Hair follicular keratinocyte (primary cell): Measurements from ENCODE around the gene KPNA6. TPM values are rescaled to one million over a fixed set of nuclear protein-coding genes. Genes with fewer than 3 reads are reported as not detected.

Source experiments
- total RNA-seq: library from RNA; depleted of rRNA; stranded (reverse); fragments of >200 nt; gene quantifications from 2 replicates; pipeline ENCODE4 v1.2.3, GENCODE V29; 2015

KPNA6 gene
- 37.1 and 43.7 TPM in 2 replicates for total RNA-seq

DNA sequence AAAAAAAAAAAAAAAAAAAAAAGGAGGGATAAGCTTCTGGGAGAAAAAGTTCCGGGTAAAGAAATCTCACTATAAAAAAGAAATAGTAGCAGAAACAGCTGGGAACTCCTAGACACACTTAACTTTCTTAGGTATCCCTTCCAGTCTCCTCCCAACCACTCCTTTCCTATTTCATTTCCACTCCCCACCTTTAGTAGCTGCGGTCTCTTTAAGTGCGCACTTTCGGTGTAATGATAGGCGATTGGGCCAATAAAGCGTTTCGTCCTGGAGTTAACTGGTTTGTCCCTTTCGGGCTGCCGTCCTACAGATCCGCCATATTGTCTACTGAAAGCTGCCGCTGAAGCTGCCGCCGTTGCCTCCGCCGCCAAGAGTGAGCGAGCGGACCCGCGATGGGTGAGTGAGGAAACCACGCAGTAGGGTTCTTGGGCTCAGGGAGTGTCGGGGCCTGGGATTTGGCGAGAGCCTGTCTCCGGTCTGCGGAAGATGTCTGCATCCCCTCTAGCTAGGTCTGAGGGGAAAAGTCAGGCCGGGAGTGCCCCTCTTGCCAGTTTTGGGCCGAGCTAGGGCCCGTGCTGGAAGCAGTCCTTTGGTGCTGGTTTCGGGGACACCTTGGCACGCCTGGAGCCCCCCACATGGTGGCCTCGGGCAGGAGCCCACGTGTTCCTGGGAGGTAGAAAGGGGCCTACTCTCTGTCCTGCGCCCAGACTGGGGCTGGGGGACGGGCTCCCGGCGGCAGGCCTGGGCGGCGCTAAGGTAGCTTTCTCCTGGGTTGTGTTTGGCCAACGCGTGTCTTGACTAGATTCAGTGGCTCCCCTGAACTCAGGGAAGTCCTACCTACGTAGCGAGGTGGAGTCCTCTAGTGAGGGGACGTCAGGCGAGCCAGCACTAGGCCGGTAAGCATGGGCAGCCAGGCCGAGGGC lies at the start of gene KPNA6:
KPNA6 (plus strand) TSS at position 315 of the 920 bp plus-strand sequence; CDS start at position 390, 75 bp downstream.

DNA sequence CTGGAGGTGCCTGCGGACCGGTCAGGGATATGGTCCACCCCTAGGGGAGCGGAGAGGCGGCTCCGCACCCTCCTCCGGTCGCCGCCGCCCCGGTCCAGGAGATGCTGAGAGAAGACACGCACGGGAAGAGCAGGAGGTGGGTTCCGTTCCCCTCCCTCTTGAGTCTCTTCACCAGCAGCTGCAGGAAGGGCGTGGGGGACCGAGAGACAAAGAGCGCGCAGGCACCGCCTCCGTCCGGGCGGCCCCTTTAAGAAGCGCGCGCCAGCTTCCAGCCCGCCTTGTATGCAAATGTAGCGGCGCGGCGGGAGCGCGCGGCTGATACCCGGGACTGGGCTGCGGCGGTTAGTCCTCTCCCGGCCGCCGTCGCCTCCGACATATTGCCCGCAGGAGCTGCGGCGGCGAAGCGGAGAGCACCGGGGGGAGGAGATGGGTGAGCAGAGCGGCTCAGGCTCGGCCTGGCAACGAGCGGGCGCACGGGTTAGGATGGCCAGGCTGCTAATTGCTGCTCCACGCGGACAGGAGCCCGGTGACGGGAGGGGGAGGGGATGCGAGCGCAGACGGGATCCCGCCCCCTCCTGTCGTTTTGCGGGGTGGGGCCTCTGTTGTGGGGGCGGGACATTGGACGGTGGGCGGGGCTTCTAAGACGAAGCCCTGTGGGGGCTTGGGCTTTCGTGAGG lies 35.1 kb upstream of the KPNA6 start, which contains the start of gene TMEM39B:
TMEM39B (plus strand) TSS at position 318 of the 677 bp plus-strand sequence; CDS start at position 427, 109 bp downstream.

DNA sequence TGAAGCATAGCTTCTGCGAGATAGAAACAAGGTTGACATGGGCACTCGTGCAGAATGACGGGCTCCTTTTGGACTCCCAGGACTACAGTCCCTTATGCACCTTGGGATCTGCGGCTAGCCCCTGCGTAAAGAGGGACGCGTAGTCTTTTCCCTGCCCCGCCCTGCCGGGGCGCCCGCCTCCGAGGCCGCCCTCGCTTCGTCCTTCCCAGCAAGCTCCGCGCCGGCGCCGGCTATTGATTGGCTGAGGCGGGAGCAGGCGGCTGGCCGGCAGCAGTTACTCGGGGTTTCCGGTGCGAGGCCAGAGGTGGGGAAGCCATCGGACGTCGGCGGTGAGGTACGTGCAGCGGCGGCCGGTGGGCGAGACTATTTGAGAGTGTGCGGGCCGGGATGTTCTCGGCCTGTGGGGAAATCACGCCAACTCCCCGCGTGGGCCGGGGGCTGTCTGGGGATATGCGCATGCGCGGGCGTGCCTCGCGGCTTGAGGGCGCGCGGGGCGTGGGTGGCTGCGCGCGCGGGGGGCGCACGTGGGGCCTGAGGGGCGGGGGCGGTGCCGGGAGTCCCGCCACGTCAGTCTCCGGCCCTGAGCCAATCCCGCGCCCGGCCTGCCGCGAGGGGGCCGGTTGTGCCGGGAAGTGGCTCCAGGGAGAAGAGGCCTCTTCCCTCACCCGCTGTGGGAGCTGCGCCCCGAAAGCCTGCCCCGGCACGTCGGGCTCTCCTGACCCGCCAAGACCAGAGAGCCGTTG lies 71.8 kb downstream of the KPNA6 start, which contains the start of gene TXLNA:
TXLNA (plus strand) TSS at position 233 of the 743 bp plus-strand sequence. CDS start 671 bp downstream, outside the sequence.

DNA sequence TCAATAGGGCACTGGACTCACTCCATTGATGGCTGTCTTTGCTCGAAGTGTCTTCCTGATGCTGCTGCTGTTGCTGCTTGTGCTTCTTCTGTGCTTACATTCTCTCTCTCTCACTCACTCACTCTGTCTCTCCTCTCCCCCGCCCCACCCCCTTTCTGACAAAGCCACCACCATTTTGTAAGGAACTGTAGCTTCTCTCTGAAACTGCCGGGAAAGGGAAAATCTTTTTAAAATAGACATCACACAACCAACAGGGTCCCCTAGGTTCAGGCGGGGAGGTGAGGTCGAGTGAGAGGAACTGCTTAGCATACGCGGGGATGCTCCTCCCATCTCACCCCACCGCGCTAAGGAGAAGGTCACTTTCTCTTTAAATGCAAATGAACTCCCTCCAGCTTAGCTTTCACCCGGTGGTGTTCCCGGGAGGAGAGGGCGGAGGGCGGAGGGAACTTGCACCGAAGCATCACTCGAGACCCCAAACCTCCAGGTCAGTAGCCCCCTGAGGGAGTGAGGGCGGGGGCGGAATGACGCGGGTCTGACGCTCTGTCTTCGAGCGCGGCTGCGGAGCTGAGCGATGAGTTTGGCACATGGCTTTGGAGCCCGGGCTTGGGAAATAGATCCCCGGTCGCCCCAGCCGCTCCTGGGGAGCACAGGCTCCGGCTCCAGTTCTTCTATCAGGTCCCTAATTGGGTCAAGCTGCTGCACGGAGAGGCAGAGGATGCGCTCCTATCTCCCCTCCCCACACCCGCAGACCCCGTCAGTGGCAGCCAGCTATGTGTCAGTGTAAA lies 92.6 kb downstream of the KPNA6 start, which contains the start of gene CCDC28B:
CCDC28B (plus strand) TSS at position 370 of the 785 bp plus-strand sequence. CDS start 1,341 bp downstream, outside the sequence.

DNA sequence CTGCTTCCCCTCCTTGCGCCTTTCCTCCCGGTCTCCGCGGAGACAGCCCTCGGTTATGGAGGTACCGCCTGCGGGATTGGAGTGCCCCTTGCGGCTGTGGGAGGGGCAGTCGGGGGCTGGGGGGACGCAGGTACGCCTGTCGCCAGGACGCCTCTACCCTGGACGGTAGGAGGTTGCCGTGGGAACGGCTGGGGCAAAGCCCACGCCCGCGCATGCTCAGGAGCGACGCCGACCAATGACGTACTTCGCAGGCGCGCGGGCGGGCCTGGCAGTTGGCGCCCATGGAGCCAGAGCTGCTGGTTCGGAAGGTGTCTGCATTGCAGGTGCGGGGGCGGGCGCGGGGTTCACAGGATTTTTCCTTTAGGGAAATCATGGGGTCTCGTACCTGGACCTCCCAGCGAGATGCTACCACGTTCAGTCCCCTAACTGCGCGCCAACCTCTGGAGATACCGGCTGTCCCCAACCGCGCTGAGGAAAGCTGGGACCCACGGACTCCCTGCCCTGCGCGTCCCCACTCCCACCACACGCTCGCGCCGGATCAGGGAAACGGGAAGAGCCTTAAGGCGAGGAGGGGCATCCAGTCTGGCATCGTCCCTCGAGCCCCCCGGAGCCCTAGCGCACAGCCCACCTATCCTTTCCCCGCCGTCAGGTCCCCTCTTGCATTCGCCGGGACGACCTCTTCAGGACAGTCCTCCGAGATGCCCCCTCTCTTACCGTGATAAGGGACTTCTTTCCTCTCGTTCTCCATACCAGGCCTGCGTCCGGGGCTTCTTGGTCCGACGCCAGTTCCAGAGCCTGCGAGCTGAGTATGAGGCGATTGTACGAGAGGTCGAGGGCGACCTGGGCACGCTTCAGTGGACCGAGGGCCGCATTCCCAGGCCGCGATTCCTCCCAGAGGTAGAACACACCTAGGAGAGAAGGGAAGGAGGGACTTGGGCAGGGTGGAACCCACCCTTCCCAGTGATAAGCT lies 97.8 kb downstream of the KPNA6 start, which contains the start of gene IQCC:
IQCC (plus strand) TSS at position 271 of the 970 bp plus-strand sequence; CDS start at position 282, 11 bp downstream.

DNA sequence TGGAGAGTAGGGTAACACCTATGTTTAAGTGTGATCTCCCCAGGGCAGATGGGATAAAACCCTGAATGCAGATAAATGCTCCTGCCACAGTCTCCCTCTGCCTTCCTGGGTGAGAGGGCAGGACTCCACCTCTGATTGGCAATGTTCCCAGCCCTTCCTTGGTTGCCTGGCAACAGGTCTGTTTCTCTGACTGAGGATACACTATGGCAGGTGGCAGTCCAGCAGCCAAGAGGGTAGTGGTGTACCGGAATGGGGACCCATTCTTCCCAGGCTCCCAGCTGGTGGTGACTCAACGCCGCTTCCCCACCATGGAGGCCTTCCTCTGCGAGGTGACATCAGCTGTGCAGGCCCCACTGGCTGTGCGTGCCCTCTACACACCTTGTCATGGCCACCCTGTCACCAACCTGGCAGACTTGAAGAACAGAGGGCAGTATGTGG lies 101.1 kb downstream of the KPNA6 start, which contains the start of gene DCDC2B:
DCDC2B (plus strand) TSS at position 199 of the 438 bp plus-strand sequence; CDS start at position 204, 5 bp downstream.

DNA sequence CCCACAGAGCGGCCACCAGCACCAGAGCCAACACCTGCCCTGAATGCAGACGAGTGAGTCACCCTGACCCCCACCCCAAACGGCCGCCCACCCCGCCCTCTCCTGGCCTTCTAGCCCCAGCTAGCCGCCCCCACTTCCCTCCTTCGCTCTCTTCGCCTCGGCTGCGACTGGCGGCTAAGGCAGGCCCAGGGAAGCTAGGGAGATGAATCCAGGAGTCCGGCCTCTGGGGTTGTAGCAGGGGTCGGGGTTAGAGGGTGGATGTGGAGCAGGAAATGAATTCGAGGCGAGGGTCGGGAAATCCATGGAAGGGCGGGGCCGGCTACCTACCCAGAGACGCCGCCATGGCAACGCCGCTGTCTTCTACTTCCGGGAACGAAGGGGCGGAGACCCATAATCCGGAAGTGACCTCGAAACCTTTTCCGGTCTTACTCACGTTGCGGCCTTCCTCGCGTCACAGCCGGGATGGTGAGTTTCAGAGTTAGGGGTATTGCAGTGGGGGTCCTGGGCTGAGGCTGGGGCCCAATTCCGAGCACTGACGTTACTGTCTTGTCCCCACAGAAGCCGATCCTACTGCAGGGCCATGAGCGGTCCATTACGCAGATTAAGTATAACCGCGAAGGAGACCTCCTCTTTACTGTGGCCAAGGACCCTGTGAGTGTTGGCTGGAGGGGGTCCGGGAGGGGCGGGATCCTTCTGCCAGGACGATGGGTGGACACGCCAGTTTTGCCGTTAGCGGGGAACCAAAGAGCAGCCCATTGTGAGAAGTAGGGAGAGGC lies 114.3 kb downstream of the KPNA6 start, which contains the start of the genes EIF3I and TMEM234:
EIF3I (plus strand) TSS at position 428 of the 776 bp plus-strand sequence; CDS start at position 463, 35 bp downstream.
TMEM234 (minus strand) TSS at position 374 of the 776 bp plus-strand sequence; CDS start at position 343, 31 bp downstream.

Other genes with a start within 250 kb of the KPNA6 start
- 145 and 188 TPM in 2 replicates for gene PTP4A2, start 169.7 kb upstream of the KPNA6 start, total RNA-seq
- 70.8 and 87.9 TPM in 2 replicates for gene KHDRBS1, start 94.2 kb upstream of the KPNA6 start, total RNA-seq
- 5.2 and 6.1 TPM in 2 replicates for gene TMEM39B, start 35.1 kb upstream of the KPNA6 start, total RNA-seq
- 44.2 and 46.2 TPM in 2 replicates for gene TXLNA, start 71.6 kb downstream of the KPNA6 start, total RNA-seq
- gene CCDC28B, start 92.5 kb downstream of the KPNA6 start, total RNA-seq = 9.0 and 10.8 TPM in 2 replicates
- 0.94 and 4.3 TPM in 2 replicates for gene IQCC, start 97.6 kb downstream of the KPNA6 start, total RNA-seq
- gene DCDC2B, start 101.0 kb downstream of the KPNA6 start, total RNA-seq = not detected in 2 replicates
- gene TMEM234, start 114.3 kb downstream of the KPNA6 start, total RNA-seq = 7.2 and 13.5 TPM in 2 replicates
- 421 and 448 TPM in 2 replicates for gene EIF3I, start 114.4 kb downstream of the KPNA6 start, total RNA-seq
- not detected in 2 replicates for gene FAM167B, start 139.2 kb downstream of the KPNA6 start, total RNA-seq
- 0.84 and 0.86 TPM in 2 replicates for gene LCK, start 143.2 kb downstream of the KPNA6 start, total RNA-seq
- gene HDAC1, start 184.0 kb downstream of the KPNA6 start, total RNA-seq = 70.8 and 91.0 TPM in 2 replicates
- gene MARCKSL1, start 228.2 kb downstream of the KPNA6 start, total RNA-seq = 11.9 and 18.0 TPM in 2 replicates